Neural cell (in vitro differentiated cells): ENCODE results near the gene ONECUT3.

ENCODE experiments used
- CTCF ChIP-seq: fragments of 450-650 bp; IDR thresholded peaks from 2 replicates; pipeline ENCODE4 v1.5.1; 2014; ENCODE audit warnings: antibody characterized with exemption, mild to moderate bottlenecking, moderate library complexity; ENCODE audit not compliant: poor library complexity, severe bottlenecking
- EZH2 ChIP-seq: fragments of 200-600, 300-800 bp; shearing (Covaris generic), sonication (generic); IDR thresholded peaks from 2 replicates; pipeline ENCODE4 v1.6.1; 2014; ENCODE audit warnings: antibody characterized with exemption, low read length, borderline replicate concordance, mild to moderate bottlenecking; ENCODE audit not compliant: insufficient read depth, poor library complexity, severe bottlenecking
- POLR2AphosphoS5 ChIP-seq: IDR thresholded peaks from 2 replicates; pipeline ENCODE4 v1.6.1; 2012
- TAF1 ChIP-seq: IDR thresholded peaks from 2 replicates; pipeline ENCODE4 v1.6.1; 2012; ENCODE audit warnings: low read depth
- TF ChIP-seq, protein P1 (sequence below): IDR thresholded peaks from 2 replicates; pipeline ENCODE4 v1.6.1; 2012; ENCODE audit warnings: borderline replicate concordance

- no peak for TF ChIP-seq CTCF
- no peak for TF ChIP-seq POLR2AphosphoS5
- TF ChIP-seq, protein P1, sequence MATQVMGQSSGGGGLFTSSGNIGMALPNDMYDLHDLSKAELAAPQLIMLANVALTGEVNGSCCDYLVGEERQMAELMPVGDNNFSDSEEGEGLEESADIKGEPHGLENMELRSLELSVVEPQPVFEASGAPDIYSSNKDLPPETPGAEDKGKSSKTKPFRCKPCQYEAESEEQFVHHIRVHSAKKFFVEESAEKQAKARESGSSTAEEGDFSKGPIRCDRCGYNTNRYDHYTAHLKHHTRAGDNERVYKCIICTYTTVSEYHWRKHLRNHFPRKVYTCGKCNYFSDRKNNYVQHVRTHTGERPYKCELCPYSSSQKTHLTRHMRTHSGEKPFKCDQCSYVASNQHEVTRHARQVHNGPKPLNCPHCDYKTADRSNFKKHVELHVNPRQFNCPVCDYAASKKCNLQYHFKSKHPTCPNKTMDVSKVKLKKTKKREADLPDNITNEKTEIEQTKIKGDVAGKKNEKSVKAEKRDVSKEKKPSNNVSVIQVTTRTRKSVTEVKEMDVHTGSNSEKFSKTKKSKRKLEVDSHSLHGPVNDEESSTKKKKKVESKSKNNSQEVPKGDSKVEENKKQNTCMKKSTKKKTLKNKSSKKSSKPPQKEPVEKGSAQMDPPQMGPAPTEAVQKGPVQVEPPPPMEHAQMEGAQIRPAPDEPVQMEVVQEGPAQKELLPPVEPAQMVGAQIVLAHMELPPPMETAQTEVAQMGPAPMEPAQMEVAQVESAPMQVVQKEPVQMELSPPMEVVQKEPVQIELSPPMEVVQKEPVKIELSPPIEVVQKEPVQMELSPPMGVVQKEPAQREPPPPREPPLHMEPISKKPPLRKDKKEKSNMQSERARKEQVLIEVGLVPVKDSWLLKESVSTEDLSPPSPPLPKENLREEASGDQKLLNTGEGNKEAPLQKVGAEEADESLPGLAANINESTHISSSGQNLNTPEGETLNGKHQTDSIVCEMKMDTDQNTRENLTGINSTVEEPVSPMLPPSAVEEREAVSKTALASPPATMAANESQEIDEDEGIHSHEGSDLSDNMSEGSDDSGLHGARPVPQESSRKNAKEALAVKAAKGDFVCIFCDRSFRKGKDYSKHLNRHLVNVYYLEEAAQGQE, result no peak
- TF ChIP-seq TAF1, result no peak
- no peak for TF ChIP-seq EZH2
Observed at GRCh38 chr19:1707240-1707639, 46.1 kb upstream of the ONECUT3 start.
